NCI-H446 treated with DMSO at 0.1 percent for 48 hours (cell line): ENCODE results near the gene CRIM1.

Experiments used
- DNase-seq: peaks from one replicate; lab custom pipeline; 2025; lab: John Stamatoyannopoulos, UW

The CRIM1 gene

DNA sequence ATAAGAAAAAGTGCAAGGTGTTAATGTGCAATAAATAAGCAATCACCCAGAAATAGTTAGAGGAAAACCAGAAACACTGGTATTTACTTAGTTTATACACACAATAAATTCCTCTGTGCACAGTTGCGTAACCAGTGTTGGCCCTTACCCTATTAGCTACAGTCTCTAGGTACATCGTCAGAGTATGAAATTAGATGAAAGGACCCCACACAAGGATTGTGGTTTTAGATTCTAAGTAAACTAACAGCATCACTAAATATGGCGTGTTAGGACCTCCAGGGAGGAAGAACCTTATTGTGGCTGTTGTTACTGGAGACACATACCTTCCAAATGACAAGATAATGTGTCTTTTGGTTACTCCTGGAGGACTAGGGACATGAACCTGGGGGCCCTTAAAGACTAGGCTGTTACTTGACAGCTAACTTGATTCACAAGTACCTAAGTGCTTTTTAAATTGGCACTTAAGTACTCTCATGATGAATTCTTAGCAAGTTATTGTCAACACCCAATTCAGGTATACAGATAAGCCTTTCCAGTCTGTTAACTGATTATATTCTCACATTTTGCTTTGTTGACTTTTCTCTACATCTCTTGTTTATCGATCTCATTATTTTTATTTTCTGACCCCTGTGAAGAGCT is 127.1 kb downstream of the CRIM1 start:
- no peak for DNase-seq

DNA sequence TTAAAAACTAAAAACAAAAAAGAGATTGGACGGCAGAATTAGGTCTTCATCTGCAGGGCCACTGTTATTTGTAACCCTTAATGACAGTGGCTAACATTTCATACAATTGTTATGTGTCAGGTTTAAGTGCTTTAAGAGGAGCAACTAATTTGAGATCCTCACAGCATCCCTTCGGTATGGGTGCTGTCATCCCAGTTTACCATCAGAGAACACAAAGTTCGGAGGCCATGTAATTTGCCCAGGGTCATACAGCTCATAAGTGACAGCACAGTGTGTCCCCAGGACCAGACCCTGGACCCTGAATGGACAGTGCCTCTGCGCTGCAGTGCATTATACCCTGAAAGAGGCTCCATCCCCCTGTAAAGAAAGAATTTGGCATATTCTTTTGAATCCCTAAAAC is 127.7 kb downstream of the CRIM1 start:
- DNase-seq = no peak

DNA sequence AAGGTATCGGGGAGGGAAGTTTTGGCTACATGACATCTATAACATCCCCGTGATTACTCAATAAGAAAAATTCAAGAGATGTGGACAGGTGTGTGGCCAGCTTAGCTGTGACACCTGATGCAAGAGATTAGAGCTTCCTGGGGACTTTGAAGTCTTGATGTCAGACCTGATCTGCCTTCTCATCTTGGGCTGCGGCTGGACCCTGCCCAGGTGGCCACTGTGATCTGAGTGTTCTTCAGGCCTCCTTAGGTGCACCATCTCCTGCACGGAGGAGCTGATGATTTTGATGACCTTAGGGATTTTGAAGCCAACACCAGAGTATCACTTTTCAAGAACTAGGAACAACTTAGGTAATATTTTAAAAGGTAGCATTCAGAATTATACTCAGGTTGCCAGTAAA is 128.9 kb downstream of the CRIM1 start:
- no peak for DNase-seq

DNA sequence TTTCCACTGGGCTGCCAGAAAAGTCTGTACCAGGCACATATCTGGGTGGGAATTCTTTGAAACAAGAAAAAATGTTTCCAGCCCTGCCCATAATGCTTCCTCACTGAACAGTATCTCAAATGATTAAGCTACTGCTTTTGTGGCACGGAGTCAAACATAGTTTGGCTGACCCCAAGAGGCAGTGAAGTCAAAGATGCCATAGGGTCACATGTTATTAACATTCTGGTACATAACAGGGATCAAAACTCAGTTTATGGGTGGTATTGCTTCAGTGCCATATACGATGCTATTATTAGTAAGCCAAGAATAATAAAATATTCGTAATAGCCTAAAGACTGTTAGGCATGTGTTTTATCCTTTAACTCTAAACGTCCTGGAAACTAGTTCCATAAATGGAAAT is 129.9 kb downstream of the CRIM1 start:
- DNase-seq = no peak

DNA sequence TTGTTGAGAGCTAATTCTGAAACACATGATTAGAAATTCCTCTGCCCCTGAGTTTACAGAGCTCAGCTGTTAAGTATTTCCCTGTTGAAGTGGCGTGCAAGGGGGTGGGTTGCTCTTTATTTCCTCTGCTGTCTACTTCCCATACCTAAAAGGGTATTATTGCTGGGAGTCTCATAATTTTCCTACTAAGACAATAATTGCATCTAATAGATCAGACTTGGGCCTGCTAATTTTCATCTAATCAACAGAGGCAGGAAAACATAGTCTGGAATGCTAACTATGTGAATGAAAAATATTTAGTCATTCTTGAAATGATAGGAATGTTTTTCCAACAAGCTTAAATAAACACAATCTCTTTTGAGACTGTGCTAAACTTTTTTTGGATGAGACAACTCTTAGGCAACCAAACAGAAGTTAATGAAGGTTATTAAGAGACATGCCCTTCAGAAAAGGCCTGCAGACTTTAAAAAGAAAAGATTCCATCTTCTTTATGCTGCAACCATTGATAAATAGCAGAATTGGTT is 131.0 kb downstream of the CRIM1 start:
- no peak for DNase-seq

DNA sequence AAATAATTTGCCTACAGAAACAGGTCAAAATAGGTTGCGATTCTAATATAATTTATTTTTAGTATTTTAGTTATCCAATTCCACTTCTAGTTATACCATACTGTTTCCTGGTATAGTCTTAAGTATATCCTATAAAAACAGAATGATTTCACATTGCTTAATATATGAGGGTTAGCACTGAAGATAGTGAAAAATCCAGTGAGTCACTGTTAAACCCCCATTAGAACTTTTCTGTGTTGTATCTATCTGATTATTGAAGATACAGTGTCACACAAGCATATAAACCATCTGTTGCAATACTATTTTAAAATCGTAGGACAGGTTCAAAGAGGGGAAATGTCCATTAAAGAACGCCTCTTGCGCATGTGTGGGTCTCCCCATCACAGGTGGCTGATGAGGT is 132.4 kb downstream of the CRIM1 start:
- no peak for DNase-seq

DNA sequence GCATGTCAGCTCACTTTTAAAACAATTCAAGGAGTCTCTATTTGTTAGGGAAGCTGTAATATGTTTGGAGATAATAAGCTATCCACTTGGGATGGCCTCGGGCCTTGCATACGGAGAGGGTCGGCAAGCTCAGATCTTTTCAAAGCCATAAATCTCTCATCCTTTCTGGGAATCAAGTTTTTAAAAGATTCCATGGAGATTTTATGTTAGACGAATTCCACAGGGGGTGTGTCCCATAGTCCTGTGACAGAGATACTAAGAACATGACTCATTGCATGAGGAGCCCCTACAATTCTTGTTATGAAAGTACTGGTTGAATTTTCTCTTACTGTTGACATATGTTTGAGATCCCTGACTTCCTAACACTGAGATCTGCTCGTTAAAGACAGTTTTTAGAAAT is 133.7 kb downstream of the CRIM1 start:
- no peak for DNase-seq

DNA sequence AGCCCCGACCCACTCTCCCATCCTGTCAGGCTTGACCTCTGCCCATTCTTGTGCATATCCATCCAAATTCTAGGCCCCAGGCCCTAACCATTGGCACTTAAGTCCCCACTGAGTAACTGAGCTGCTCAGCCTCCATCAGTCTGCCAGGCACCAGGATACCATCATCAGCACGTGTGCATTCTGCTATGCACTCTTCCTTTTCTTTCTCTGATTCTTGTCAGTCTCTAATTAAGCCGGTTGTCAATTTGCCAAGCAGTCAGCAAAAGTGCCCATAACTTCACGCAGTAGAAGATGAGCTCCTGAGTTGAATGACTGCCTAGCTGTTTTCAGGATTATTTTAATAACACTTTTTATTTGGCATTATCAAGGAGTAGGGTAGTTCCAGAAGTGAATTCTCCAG is 135.2 kb downstream of the CRIM1 start:
- peak; percentile 3 for DNase-seq

DNA sequence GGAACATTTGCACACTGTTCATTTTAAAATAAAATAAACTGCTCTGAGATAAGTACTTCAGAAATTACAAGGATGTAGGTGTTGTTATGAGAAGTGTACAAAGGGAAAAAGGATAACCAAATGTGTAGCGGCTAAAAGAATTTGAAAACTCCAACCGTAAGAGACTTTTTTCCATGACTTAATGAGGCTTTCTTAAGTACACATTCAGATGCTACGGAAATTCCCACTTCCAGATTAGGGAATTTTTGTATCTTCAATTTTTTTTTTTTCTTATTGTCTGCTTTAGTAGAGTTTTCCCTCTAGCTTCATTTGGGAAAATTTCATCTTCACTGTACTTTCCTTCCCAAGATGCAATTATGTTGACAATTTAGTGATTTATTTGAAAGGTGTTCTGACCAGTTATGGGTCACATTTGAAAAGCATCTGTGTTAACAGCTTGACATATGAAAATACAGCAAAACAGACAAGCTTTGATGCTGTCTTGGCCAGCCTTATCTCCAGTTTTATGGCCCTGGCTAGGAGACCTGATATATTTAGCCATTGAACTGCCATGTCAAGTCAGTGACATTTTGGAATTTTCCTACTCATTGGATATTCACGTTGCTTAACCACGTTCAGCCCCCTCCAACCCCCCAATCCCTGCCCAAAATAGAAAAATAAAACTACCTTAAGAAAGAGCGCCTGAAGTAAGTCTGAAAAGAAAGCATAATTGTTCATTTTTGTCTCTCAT is 136.8 kb downstream of the CRIM1 start:
- DNase-seq = no peak

DNA sequence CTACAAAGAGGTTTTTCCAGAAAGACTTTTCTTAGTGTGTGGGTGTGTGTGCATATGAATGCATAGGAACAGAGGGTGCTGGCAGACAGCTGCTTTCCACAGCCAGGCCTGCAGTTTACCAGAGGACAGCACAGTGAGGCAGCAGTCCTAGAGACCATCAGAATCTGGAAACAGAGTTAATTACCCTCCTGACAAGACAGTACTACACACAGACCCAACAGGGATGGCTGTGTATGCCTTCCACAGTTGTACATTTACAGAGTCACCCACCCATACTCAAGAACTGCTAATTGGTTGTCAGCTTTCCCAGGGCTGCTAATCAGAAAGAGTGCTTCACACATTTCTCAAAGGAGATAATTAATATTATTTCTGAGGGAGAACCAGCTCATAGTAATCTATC is 137.7 kb downstream of the CRIM1 start:
- DNase-seq = no peak

DNA sequence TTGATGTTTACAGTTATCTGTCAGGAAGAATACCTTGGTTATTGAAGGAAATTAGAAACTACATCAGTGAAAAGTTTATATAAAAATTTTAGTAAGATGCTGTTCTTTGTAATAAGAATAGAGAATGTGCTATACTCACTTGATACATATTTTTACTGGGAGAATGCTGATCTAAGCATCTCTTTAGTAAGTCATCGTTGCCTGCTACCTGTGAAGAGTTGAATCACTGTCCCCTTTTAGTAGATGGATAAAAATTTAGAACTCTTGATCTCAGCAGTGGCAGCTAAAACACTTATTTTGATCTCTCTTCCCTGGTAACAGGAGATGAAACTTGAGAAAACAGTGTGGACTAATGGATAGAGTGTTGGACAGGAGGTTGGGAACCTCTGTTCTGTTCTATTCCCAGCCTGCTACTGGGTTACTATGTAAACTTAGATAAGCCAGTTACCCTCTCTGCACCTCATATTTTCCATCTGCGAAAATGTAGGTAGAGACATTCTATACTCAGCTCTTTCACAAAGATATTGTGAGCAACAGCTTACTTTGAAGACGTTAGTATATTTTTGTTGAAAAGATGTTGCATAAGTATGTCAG is 142.1 kb downstream of the CRIM1 start:
- no peak for DNase-seq

DNA sequence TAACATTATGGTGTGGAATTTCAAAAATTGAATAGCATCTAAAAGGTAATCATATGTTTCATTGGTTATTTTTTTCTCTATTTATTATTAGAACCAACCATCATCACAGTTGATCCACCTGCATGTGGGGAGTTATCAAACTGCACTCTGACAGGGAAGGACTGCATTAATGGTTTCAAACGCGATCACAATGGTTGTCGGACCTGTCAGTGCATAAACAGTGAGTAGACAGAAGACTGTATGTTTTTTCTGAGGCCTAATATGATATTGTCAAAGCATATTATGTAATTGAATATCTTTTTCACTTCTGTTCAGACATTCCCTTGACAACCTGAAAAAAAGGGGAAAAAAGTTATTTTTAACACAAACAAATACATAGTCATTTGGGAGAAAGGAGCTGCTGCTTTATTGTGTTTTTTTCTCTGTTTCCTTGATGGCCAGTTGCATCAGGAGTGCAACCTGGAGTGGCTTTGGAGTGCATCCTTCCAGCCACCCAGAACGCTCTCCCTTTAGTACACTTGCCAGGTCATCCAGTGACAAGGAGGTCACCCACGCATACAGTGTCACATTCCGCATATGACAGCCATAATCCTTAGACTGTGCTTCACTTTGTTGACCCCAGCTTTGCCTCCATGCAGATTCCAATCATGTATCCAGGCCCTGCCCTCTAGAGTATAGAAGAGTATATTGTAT is 143.7 kb downstream of the CRIM1 start:
- DNase-seq = no peak

DNA sequence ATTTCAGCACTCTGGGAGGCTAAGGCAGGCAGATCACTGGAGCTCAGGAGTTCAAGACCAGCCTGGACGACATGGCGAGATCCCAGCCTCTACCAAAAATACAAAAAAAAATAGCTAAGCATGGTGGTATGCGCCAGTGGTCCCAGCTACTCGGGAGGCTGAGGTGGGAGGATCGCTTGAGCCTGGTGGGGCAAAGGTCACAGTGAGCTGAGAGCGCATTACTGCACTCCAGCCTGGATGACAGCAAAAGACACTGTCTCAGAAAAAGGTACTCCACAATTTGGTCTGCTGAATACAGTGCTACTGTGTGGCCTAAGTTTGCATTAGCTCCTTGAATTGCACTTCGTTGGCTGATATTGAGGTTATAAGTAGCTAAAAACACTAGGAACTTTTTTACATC is 144.5 kb downstream of the CRIM1 start:
- no peak for DNase-seq

DNA sequence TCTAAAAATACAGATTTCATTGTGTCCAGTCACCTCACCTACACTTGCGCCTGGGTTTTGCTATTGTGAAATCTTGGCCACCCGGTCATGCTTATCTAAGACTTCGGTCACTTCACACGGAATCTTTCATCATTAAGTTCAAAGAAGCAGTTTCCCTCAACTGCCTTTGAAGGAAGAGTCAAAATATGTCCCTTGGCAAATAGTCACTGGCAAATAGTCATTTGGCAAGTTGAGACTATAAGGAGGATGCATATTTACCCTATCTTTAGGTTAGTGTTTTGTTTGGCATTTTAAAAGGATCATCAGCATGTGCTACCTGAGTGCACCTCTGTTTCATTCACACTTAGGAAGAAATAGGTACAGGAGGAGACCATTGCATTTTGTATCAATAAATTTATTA is 146.5 kb downstream of the CRIM1 start:
- no peak for DNase-seq

DNA sequence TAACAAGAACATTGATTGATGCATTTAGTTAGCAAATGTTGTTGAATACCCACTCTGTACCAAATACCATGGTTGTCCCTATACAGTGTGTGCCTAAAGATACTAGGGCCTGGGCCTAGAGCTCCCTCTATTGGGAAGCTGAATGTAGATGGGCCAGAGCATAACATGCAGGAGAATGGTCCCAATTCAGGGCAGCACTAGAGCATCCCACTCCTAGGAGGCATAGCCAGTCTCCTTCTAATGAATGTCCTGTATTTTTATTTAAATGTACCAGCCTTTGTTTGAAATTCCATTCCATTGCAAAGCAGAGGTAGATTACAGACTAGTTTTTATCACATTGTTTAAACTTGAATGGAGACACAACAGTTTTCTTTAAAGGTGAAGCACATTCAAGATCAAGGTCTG is 151.8 kb downstream of the CRIM1 start:
- peak; percentile 10 for DNase-seq

DNA sequence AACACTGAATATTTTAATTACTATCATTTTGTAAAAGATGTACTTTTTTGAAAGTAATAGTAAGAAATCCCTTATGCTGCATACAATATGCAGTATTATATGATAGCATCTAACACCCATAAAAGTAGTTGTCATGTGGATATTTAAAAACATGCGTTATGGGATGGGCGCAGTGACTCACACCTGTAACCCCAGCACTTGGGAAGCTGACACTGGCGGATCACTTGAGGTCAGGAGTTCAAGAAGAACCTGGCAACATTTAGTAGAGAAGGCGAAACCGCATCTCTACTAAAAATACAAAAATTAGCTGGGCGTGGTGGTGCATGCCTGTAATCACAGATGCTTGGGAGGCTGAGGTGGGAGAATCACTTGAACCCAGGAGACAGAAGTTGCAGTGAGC is 153.5 kb downstream of the CRIM1 start:
- DNase-seq = no peak

DNA sequence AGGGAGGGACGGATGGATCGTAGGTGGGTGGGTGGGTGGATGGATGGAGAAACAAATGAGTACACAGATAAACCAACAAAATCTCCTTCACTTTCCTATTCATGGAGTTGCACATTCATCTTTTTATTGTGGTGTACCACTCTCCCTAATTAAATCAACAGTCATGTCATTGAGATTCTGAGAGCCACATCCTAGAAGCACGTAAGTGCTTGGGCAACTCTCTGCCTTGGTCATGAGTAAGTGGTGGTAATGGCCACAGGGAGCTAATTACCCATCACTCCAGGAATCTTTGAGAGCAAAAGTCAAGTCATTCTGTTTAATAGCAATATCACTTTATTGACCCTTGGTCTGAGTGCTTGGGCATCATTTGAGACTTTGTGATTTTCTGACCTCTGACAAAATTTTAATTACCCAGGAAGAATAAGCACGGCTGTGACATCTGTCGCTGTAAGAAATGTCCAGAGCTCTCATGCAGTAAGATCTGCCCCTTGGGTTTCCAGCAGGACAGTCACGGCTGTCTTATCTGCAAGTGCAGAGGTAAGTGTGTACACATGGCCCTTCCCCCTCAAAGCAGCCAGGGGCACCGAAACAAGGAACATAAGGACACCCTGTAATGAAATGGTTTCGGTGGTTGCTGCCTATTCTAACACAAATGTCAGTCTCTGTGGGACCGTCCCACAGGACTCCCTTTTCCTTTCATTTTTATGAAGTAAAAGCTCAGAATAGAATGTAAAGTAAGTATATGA is 156.5 kb downstream of the CRIM1 start:
- DNase-seq = no peak

DNA sequence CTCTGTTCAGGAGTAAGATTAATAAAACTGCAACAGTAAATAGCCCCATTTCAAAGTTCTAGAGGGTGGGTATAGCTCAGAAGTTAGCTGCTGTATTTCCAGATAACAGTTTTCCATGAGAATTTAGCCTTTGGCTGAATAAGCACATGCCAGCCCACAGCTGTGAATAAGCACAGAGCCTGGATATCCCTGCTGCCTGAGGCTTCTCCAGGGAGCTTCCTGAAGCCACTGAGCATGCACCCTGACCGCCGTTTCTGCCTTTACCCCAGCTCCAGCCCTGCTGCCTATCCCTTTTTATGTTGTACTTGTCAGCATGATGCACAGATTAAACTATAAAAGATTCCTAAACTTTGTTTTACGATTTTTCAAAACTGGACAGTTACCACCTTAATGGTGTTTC is 157.1 kb downstream of the CRIM1 start:
- no peak for DNase-seq

DNA sequence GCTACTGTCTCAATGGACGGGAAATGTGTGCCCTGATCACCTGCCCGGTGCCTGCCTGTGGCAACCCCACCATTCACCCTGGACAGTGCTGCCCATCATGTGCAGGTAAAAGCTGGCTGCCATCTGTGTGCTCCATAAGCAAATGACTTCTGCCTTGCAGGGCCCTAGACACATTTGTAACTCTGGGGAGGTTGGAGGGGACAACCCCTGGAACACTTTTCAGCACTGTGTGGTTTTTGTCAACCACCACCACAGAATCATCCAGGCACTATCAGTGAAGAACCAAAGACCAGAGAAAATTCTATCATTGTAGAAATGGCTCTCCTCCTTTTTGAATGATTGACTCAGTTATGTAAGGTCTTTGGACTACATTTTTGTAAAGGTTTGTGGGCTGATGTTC is 158.1 kb downstream of the CRIM1 start:
- no peak for DNase-seq

DNA sequence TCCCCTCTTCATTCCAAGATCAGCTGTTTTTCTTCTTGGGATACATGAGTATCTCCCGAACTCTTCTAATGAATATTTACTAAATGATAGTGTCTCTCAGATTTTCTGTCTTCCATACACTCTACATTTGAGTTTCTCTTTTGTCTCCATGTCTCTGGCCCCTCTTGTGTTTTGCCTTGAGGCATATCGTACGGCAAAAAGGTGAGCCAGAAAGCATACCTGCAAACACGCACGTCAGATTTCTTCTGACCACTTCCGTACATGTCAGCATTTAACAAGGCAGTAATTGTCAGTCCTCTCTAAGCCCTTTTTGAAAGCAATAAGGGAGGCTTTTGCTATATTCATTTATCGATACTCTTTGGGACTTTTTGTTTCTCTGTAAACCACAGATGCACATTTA is 160.0 kb downstream of the CRIM1 start:
- DNase-seq = no peak

DNA sequence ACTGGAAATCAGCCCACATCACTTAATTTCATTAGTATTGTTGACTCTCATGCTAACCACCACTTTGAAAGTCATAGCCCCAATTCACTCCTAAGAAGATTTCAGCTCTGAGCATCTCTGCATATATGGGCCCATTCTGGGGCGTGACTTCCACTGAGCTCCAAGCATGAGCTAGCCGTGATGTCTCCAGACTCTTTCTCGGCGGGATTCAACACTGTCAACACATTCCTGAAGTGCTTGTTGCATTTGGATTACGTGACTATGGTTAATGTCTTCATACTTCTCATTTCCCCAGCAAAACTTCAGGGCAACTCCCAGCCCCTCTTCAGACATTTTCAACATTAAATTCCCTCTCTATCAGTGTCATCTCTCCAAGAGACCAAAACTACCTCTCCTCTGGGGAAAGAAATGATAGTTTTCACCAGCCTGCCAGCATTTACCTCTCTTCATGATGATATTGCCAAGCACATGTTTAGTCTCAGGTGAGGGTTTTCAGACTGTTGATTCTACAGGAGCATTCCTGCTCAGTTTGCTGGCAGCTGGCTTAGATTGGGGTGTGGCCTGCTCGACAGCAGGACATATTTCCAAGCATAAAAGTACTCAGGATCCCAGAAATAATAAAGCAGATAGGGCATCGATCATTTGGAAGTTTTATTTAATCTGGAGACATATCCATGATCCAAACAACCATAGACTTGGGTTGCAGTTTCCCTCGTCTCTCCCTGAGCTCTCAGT is 160.7 kb downstream of the CRIM1 start:
- no peak for DNase-seq
